Gastrocnemius medialis (tissue), 4 donors: ENCODE results near the gene PCDHA13.

Experiments
- CTCF ChIP-seq, 5 experiments: fragments of 450-650 bp in 3 of 5; fragments of 200-600 bp in 2 of 5; sonication (generic) in 2 of 5; IDR thresholded peaks in 4 of 5; conservative IDR thresholded peaks in 1 of 5; 1 replicate in 4 of 5; 2 replicates in 1 of 5; pipeline ENCODE4 v1.5.1; 2016 to 2019; ENCODE audit warnings: antibody characterized with exemption in 5 of 5, mild to moderate bottlenecking in 3 of 5, moderate library complexity in 3 of 5
- POLR2A ChIP-seq, 2 donors: fragments of 450-650 bp; IDR thresholded peaks; one replicate each; pipeline ENCODE4 v1.6.1; 2017; ENCODE audit warnings: antibody characterized with exemption in 2 of 2, mild to moderate bottlenecking in 2 of 2, moderate library complexity in 2 of 2

- TF ChIP-seq POLR2A (IDR thresholded peaks at IDR 0.05) (no peak), CTCF (IDR thresholded peaks at IDR 0.05 in 4 of 5, conservative IDR thresholded peaks at IDR 0.05 in 1 of 5) (no peak)
Measured at GRCh38 chr5:140870221-140871201, 11.4 kb upstream of the PCDHA13 start.
